ENCODE measurements around the gene AFM.

GRCh38 chr4:73440653-73441052, 40.9 kb upstream of the AFM start:
- TF ChIP-seq EZH2 (IDR thresholded peaks at IDR 0.05) (no peak), POLR2A (IDR thresholded peaks at IDR 0.05; ENCODE audit: borderline replicate concordance, extremely low read depth, insufficient read depth, insufficient read length) (no peak), ZNF274 (IDR thresholded peaks at IDR 0.05; ENCODE audit: low read depth, low read length) (no peak), ZBTB33 (IDR thresholded peaks at IDR 0.05; ENCODE audit: extremely low read depth, insufficient replicate concordance, low read length) (no peak), CTCF (IDR thresholded peaks at IDR 0.05 in 2 of 3, conservative IDR thresholded peaks at IDR 0.05 in 1 of 3; ENCODE audit: borderline replicate concordance in 1 of 3, insufficient read depth in 1 of 3, low read depth in 2 of 3, low read length in 2 of 3) (no peak), FOSL1 (IDR thresholded peaks at IDR 0.05; ENCODE audit: low read depth) (no peak)

Measured in HCT116 (cell line).